ENCODE data around the gene TRIM37.

GRCh38 chr17:59026176-59026939 is 80.3 kb downstream of the TRIM37 start:
- TF ChIP-seq CTCF (IDR thresholded peaks at IDR 0.05; ENCODE audit: insufficient read depth, low read length) (no peak), GABPA (IDR thresholded peaks at IDR 0.05; ENCODE audit: low read depth) (no peak)

Measured in HL-60 (cell line).